Trophoblast cell (in vitro differentiated cells and primary cell): ENCODE measurements around the gene APOA4.

Experiments used
- DNase-seq, 2 donors: peaks; one replicate each; pipeline ENCODE4 v3.0.0-alpha.2; 2016
- H2AFZ ChIP-seq: 2 replicates; pipeline ENCODE4 v1.6.1; 2013; ENCODE audit warnings: low read length, moderate library complexity, mild to moderate bottlenecking; ENCODE audit not compliant: insufficient read depth, poor library complexity
- H2AK5ac ChIP-seq: 2 replicates; pipeline ENCODE4 v1.6.1; 2013; ENCODE audit warnings: mild to moderate bottlenecking, low read length
- H2BK120ac ChIP-seq: 2 replicates; pipeline ENCODE4 v1.6.1; 2013; ENCODE audit warnings: low read length, mild to moderate bottlenecking, moderate library complexity; ENCODE audit not compliant: insufficient read depth, poor library complexity
- H2BK12ac ChIP-seq: 2 replicates; pipeline ENCODE4 v1.6.1; 2013; ENCODE audit warnings: mild to moderate bottlenecking, low read length, moderate library complexity
- H2BK5ac ChIP-seq: 2 replicates; pipeline ENCODE4 v1.6.1; 2013; ENCODE audit warnings: low read length, low read depth, moderate library complexity, mild to moderate bottlenecking; ENCODE audit not compliant: poor library complexity
- H3K14ac ChIP-seq: 2 replicates; pipeline ENCODE4 v1.6.1; 2013; ENCODE audit warnings: mild to moderate bottlenecking, low read length
- H3K18ac ChIP-seq: 2 replicates; pipeline ENCODE4 v1.6.1; 2013; ENCODE audit warnings: mild to moderate bottlenecking, low read length
- H3K23ac ChIP-seq: 2 replicates; pipeline ENCODE4 v1.6.1; 2013; ENCODE audit warnings: low read length
- H3K27ac ChIP-seq: 2 replicates; pipeline ENCODE4 v1.5.1; 2013; ENCODE audit warnings: low read depth, mild to moderate bottlenecking, inconsistent platforms, low read length, moderate library complexity
- H3K27me3 ChIP-seq: 2 replicates; pipeline ENCODE4 v1.6.1; 2013; ENCODE audit warnings: inconsistent platforms, mild to moderate bottlenecking, low read length, moderate library complexity; ENCODE audit not compliant: insufficient read depth
- H3K36me3 ChIP-seq, 2 experiments: 1 replicate in 1 of 2; 2 replicates in 1 of 2; pipeline ENCODE4 v1.6.1; 2013; ENCODE audit warnings: low read length in 2 of 2, mild to moderate bottlenecking in 2 of 2, moderate library complexity in 1 of 2; ENCODE audit not compliant: insufficient read depth in 2 of 2, control insufficient read depth in 1 of 2
- H3K4ac ChIP-seq: 2 replicates; pipeline ENCODE4 v1.6.1; 2013; ENCODE audit warnings: low read depth, mild to moderate bottlenecking, low read length, moderate library complexity
- H3K4me1 ChIP-seq, 2 experiments: 1 replicate in 1 of 2; 2 replicates in 1 of 2; pipeline ENCODE4 v1.6.1; 2013; ENCODE audit warnings: low read length in 2 of 2, mild to moderate bottlenecking in 2 of 2, moderate library complexity in 1 of 2; ENCODE audit not compliant: insufficient read depth in 2 of 2, control insufficient read depth in 1 of 2
- H3K4me2 ChIP-seq: 2 replicates; pipeline ENCODE4 v1.6.1; 2013; ENCODE audit warnings: inconsistent platforms, mild to moderate bottlenecking, low read length, moderate library complexity
- H3K4me3 ChIP-seq: 2 replicates; pipeline ENCODE4 v1.5.1; 2013; ENCODE audit warnings: mild to moderate bottlenecking, low read depth, low read length, inconsistent platforms
- H3K79me1 ChIP-seq: one replicate; pipeline ENCODE4 v1.6.1; 2013; ENCODE audit warnings: low read length
- H3K79me2 ChIP-seq: 2 replicates; pipeline ENCODE4 v1.6.1; 2013; ENCODE audit warnings: low read length, mild to moderate bottlenecking; ENCODE audit not compliant: control insufficient read depth, insufficient read depth, poor library complexity
- H3K9ac ChIP-seq: 2 replicates; pipeline ENCODE4 v1.6.1; 2013; ENCODE audit warnings: mild to moderate bottlenecking, low read length
- H3K9me3 ChIP-seq: 2 replicates; pipeline ENCODE4 v1.6.1; 2013; ENCODE audit warnings: low read depth, mild to moderate bottlenecking, control low read depth, inconsistent platforms, low read length; ENCODE audit not compliant: insufficient read depth
- H4K12ac ChIP-seq: 2 replicates; pipeline ENCODE4 v1.6.1; 2013; ENCODE audit warnings: low read depth, mild to moderate bottlenecking, low read length, moderate library complexity
- H4K8ac ChIP-seq: 2 replicates; pipeline ENCODE4 v1.6.1; 2013; ENCODE audit warnings: low read depth, mild to moderate bottlenecking, low read length, moderate library complexity
- H4K91ac ChIP-seq: one replicate; pipeline ENCODE4 v1.6.1; 2013; ENCODE audit warnings: low read depth, mild to moderate bottlenecking, low read length, moderate library complexity
- WGBS: extraction: QIAGEN DNeasy Blood & Tissue Kit; methylation state at CpG from one replicate; pipeline ENCODE4 v1.1.7; 2013; ENCODE audit warnings: missing lambda C conversion rate; ENCODE audit not compliant: insufficient read length, insufficient coverage; ENCODE audit errors: extremely low coverage; 5-methylcytosine and 5-hydroxymethylcytosine counted together

The APOA4 gene

DNA sequence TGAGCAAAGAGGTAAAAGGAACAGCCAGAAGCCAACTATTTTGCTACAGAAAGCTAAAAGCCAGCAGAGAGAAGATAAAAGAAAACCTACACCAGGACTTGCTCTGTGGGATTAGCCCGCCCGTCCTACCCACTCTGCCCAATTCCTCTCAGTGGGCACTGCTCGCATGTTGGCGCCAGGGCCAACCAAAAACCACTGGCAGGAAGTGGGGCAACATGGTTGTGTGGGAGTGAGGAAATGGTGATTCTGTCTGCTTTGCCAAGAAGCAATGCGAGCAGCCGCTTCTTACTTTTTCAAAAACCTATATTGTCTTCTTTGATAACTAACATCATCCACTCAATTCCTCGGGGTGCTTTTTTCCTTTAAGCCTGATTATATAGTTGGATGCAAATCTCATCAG lies 28.5 kb upstream of the APOA4 start:
- no CpG with 5 or more reads among the region's 7 CpGs for WGBS
- no peak overlapping the region for H2BK5ac ChIP-seq
- no peak overlapping the region for H2AFZ ChIP-seq
- DNase-seq: no peak
- H3K79me1 ChIP-seq: no peaks in the 10 kb centered on the region
- H3K18ac ChIP-seq: no peak overlapping the region
- no peak overlapping the region for H3K23ac ChIP-seq
- no peak overlapping the region for H3K4ac ChIP-seq
- no peak overlapping the region for H2BK120ac ChIP-seq
- no peak overlapping the region for H3K27ac ChIP-seq
- no peak overlapping the region for H3K14ac ChIP-seq
- H3K4me2 ChIP-seq: no peak overlapping the region
- H4K91ac ChIP-seq: no peak overlapping the region
- no peak overlapping the region for H4K12ac ChIP-seq
- no peak overlapping the region for H3K9ac ChIP-seq
- peaks cover 17 to 30% of the 10 kb centered on the region in 2 experiments for H3K36me3 ChIP-seq
- no peak overlapping the region for H2BK12ac ChIP-seq
- no peaks in the 10 kb centered on the region for H3K4me1 ChIP-seq
- H3K79me2 ChIP-seq: no peaks in the 10 kb centered on the region
- no peaks in the 10 kb centered on the region for H3K27me3 ChIP-seq
- no peak overlapping the region for H2AK5ac ChIP-seq
- no peak overlapping the region for H3K4me3 ChIP-seq
- H4K8ac ChIP-seq: no peak overlapping the region
- no peaks in the 10 kb centered on the region for H3K9me3 ChIP-seq

GRCh38 chr11:116849486-116849885 lies 26.4 kb upstream of the APOA4 start:
- Histone ChIP-seq H3K4me3 (no peak overlapping the region), H3K27ac (no peak overlapping the region), H4K8ac (no peak overlapping the region), H3K79me1 (no peaks in the 10 kb centered on the region), H3K18ac (no peak overlapping the region), H3K27me3 (no peaks in the 10 kb centered on the region), H3K4me2 (no peak overlapping the region), H2BK120ac (no peak overlapping the region), H3K4me1 (no peaks in the 10 kb centered on the region), H4K12ac (no peak overlapping the region), H2BK12ac (no peak overlapping the region), H3K9me3 (no peaks in the 10 kb centered on the region), H3K79me2 (no peaks in the 10 kb centered on the region), H3K36me3 (peaks cover 23 to 36% of the 10 kb centered on the region in 2 experiments), H2AK5ac (no peak overlapping the region), H3K14ac (no peak overlapping the region), H2BK5ac (no peak overlapping the region), H3K9ac (no peak overlapping the region), H3K4ac (no peak overlapping the region), H4K91ac (no peak overlapping the region), H2AFZ (no peak overlapping the region), H3K23ac (no peak overlapping the region)
- no peak for DNase-seq
- WGBS: no CpG with 5 or more reads among the region's 6 CpGs

DNA sequence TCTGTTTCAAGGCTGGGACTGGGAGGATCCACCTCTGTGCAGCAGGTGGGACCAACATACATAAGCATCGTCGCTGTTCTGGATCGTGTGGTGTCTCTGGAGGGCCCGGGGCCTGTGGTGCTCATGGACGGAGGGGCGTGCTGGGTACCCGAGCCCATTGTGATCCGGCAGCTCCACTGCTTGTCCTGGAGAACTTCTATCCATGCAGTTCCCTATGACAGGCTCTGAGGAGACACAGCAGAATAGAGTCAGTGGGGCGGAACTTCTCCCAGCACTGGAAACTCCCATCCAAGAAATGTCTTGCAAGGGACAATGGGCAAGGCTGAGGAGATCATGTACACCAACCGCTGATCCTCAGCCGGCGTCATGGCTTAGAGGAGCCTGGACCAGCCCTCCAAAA lies 26.0 kb upstream of the APOA4 start:
- Histone ChIP-seq H3K79me1 (no peaks in the 10 kb centered on the region), H3K18ac (no peak overlapping the region), H3K4me1 (no peaks in the 10 kb centered on the region), H3K27ac (no peak overlapping the region), H2BK5ac (no peak overlapping the region), H4K91ac (no peak overlapping the region), H2BK12ac (no peak overlapping the region), H2AFZ (no peak overlapping the region), H3K4me3 (no peak overlapping the region), H4K8ac (no peak overlapping the region), H3K9ac (no peak overlapping the region), H3K36me3 (peaks cover 23 to 32% of the 10 kb centered on the region in 2 experiments), H3K4ac (no peak overlapping the region), H3K4me2 (no peak overlapping the region), H3K23ac (no peak overlapping the region), H3K14ac (no peak overlapping the region), H4K12ac (no peak overlapping the region), H2BK120ac (no peak overlapping the region), H2AK5ac (no peak overlapping the region), H3K79me2 (no peaks in the 10 kb centered on the region), H3K9me3 (no peaks in the 10 kb centered on the region), H3K27me3 (no peaks in the 10 kb centered on the region)
- no CpG with 5 or more reads among the region's 12 CpGs for WGBS
- DNase-seq: no peak

DNA sequence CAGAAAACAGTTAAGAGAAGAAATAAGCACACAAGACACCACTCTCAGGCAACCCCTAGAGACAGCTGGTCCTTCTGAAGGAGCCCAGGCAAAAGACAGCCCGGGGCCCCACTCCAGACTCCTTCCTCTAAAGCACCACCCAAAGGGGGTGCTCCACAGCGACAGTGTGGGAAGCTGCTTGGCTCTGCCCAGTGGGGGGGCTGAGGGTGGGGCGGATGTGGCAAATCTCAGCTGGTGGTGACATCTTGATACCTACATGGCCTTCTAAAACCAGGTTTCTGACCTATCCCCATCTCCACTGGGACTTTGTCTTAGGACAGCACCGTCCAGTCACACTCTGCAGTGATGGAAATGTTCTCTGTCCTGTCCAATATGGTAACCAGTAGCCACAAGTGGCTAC lies 24.5 kb upstream of the APOA4 start:
- Histone ChIP-seq H2BK5ac (no peak overlapping the region), H3K4me1 (no peaks in the 10 kb centered on the region)
- WGBS: no CpG with 5 or more reads among the region's 4 CpGs

More for the DNA sequence above, 24.5 kb upstream of the APOA4 start:
- Histone ChIP-seq H2AFZ (no peak overlapping the region), H2BK12ac (no peak overlapping the region), H3K4ac (no peak overlapping the region), H2BK120ac (no peak overlapping the region), H3K4me2 (no peak overlapping the region), H3K27ac (no peak overlapping the region), H3K4me3 (no peak overlapping the region), H4K12ac (no peak overlapping the region), H3K23ac (no peak overlapping the region), H2AK5ac (no peak overlapping the region), H3K18ac (no peak overlapping the region), H3K27me3 (no peaks in the 10 kb centered on the region), H4K8ac (no peak overlapping the region), H3K79me2 (no peaks in the 10 kb centered on the region), H4K91ac (no peak overlapping the region), H3K79me1 (no peaks in the 10 kb centered on the region), H3K9me3 (no peaks in the 10 kb centered on the region), H3K14ac (no peak overlapping the region), H3K9ac (no peak overlapping the region), H3K36me3 (peaks cover 30 to 36% of the 10 kb centered on the region in 2 experiments)
- DNase-seq: no peak
